GM12878 (cell line): ENCODE data around the gene TRABD2A. TPM values are rescaled to one million over a fixed set of nuclear protein-coding genes. Genes with fewer than 3 reads are reported as not detected.

Experiments used
- ATAC-seq: fragments of 200-7000 bp; cut with Tn5 transposase; 3 replicates; pipeline ENCODE4 v1.9.1; 2020; ENCODE audit warnings: mild to moderate bottlenecking, moderate library complexity
- BruUV-seq: library from RNA; stranded (reverse); fragments of 400-500 nt; replicated peaks from 2 replicates; lab custom pipeline; 2021; lab: Mats Ljungman, UMichigan
- CTCF ChIA-PET: fragments of 300-600 bp; sonication (Branson Sonifier 250); formaldehyde crosslinking; extraction: SDS; loops from one replicate; lab custom pipeline; 2021; ENCODE audit warnings: inconsistent platforms; lab: Yijun Ruan, JAX
- POLR2A ChIA-PET: fragments of 350-600 bp; formaldehyde crosslinking; extraction: SDS; loops from one replicate; lab custom pipeline; 2021; ENCODE audit warnings: inconsistent platforms; lab: Charles Lee
- RAD21 ChIA-PET: fragments of 300-600 bp; sonication (Branson Sonifier 250); formaldehyde crosslinking; loops from one replicate; lab custom pipeline; 2023; ENCODE audit warnings: antibody characterized with exemption; ENCODE audit not compliant: unreplicated experiment; lab: Charles Lee
- SMC1A ChIA-PET: fragments of 300-600 bp; sonication (Branson Sonifier 250); formaldehyde crosslinking; loops from one replicate; lab custom pipeline; 2023; ENCODE audit not compliant: unreplicated experiment, uncharacterized antibody; lab: Charles Lee
- DNase-seq: peaks from one replicate; pipeline ENCODE4 v3.0.0-alpha.2; 2011; ENCODE audit warnings: low read depth, low spot score
- FAIRE-seq: peaks from 3 replicates; lab custom pipeline; 2011; peaks lifted over from hg19 to GRCh38; lab: Jason Lieb, UNC
- H2AFZ ChIP-seq: 2 replicates; pipeline ENCODE4 v1.6.0; 2011; ENCODE audit warnings: low read depth, low read length, control low read depth; ENCODE audit not compliant: control insufficient read depth
- H3K27ac ChIP-seq: 2 replicates; pipeline ENCODE4 v1.5.1; 2011; ENCODE audit warnings: control low read depth; ENCODE audit not compliant: control insufficient read depth, insufficient read depth
- H3K27me3 ChIP-seq, 2 experiments: replicated peaks in 1 of 2; 2 replicates each; pipeline versions ENCODE4 v1.6.0 to v1.6.1; 2011; ENCODE audit warnings: low read length in 1 of 2; ENCODE audit not compliant: control insufficient read depth in 2 of 2, insufficient read depth in 2 of 2
- H3K36me3 ChIP-seq, 2 experiments: 2 replicates each; pipeline ENCODE4 v1.5.1; 2011; ENCODE audit warnings: low read length in 1 of 2; ENCODE audit not compliant: control insufficient read depth in 2 of 2, insufficient read depth in 2 of 2
- H3K4me1 ChIP-seq: 2 replicates; pipeline ENCODE4 v1.6.1; 2011; ENCODE audit warnings: mild to moderate bottlenecking, low read length, moderate library complexity, mixed read lengths; ENCODE audit not compliant: control insufficient read depth, insufficient read depth
- H3K4me2 ChIP-seq: 2 replicates; pipeline ENCODE4 v1.6.0; 2011; ENCODE audit warnings: control low read depth; ENCODE audit not compliant: control insufficient read depth, insufficient read depth
- H3K4me3 ChIP-seq: fragments of 200-600 bp; sonication (generic); 2 replicates; pipeline ENCODE4 v1.5.1; 2016
- H3K79me2 ChIP-seq: 2 replicates; pipeline ENCODE4 v1.6.0; 2011; ENCODE audit warnings: low read length; ENCODE audit not compliant: control insufficient read depth, insufficient read depth
- H3K9ac ChIP-seq: 2 replicates; pipeline ENCODE4 v1.8.0; 2011; ENCODE audit warnings: low read length, control low read depth, mixed read lengths; ENCODE audit not compliant: control insufficient read depth, insufficient read depth
- H3K9me3 ChIP-seq: replicated peaks from 3 replicates; pipeline ENCODE4 v1.5.1; 2011; ENCODE audit warnings: mild to moderate bottlenecking, low read length; ENCODE audit not compliant: control insufficient read depth, insufficient read depth
- H4K20me1 ChIP-seq: 2 replicates; pipeline ENCODE4 v1.6.0; 2011; ENCODE audit not compliant: control insufficient read depth, insufficient read depth
- ATF2 ChIP-seq: IDR thresholded peaks from 2 replicates; pipeline ENCODE4 v1.6.1; 2012; ENCODE audit warnings: low read length, inconsistent platforms
- ATF7 ChIP-seq: fragments of 450-650 bp; IDR thresholded peaks from 2 replicates; pipeline ENCODE4 v1.6.1; 2016; ENCODE audit warnings: low read depth, mild to moderate bottlenecking
- IKZF2 ChIP-seq, 2 experiments: fragments of 450-650 bp; IDR thresholded peaks; 2 replicates each; pipeline ENCODE4 v1.6.1; 2017; ENCODE audit warnings: mild to moderate bottlenecking in 2 of 2, moderate library complexity in 2 of 2
- JUNB ChIP-seq: IDR thresholded peaks from 2 replicates; pipeline ENCODE4 v1.6.1; 2016; ENCODE audit warnings: antibody characterized with exemption, mild to moderate bottlenecking
- MEF2B ChIP-seq: fragments of 450-650 bp; IDR thresholded peaks from 2 replicates; pipeline ENCODE4 v1.6.1; 2018; ENCODE audit warnings: mild to moderate bottlenecking, moderate library complexity; ENCODE audit not compliant: partially characterized antibody, poor library complexity, severe bottlenecking
- MYB ChIP-seq: fragments of 150-350 bp; IDR thresholded peaks from 2 replicates; pipeline ENCODE4 v1.6.1; 2014; ENCODE audit warnings: mild to moderate bottlenecking, low read depth, low read length, borderline replicate concordance
- NBN ChIP-seq: fragments of 450-650 bp; IDR thresholded peaks from 2 replicates; pipeline ENCODE4 v1.6.1; 2016
- NFYA ChIP-seq: IDR thresholded peaks from 2 replicates; pipeline ENCODE4 v1.6.1; 2011; ENCODE audit warnings: low read depth, mild to moderate bottlenecking, low read length, improper control_type of control experiment, borderline replicate concordance
- TCF12 ChIP-seq: IDR thresholded peaks from 2 replicates; pipeline ENCODE4 v1.6.1; 2011; ENCODE audit warnings: low read depth, mild to moderate bottlenecking, low read length
- ZBED1 ChIP-seq: IDR thresholded peaks from 2 replicates; pipeline ENCODE4 v1.6.1; 2016; ENCODE audit warnings: borderline replicate concordance
- ZNF384 ChIP-seq: IDR thresholded peaks from 2 replicates; pipeline ENCODE4 v1.6.1; 2012; ENCODE audit warnings: low read depth, mild to moderate bottlenecking, low read length, improper control_type of control experiment, borderline replicate concordance
- WGBS: methylation state at CpG from one replicate; pipeline ENCODE4 v1.1.6; 2016; ENCODE audit warnings: low lambda C conversion rate; ENCODE audit not compliant: insufficient replicate concordance, insufficient coverage; ENCODE audit errors: missing lambda C conversion rate; 5-methylcytosine and 5-hydroxymethylcytosine counted together
- in situ Hi-C: fragments of 300-500 bp; cut with MboI; formaldehyde crosslinking; loops from 9 replicates; pipeline ENCODE4 v1.14.3; 2018; ENCODE audit warnings: mixed read lengths
- intact Hi-C: fragments of 100-400 bp; cut with micrococcal nuclease; formaldehyde crosslinking; loops from one replicate; pipeline ENCODE4 v1.14.2; 2022; ENCODE audit not compliant: unreplicated experiment
- polyA plus RNA-seq, 11 experiments: library from polyadenylated mRNA; depleted of rRNA in 4 of 11; unstranded in 6 of 11; stranded (reverse) in 5 of 11; fragments of >200 nt; fragmentation: Nextera tagmentation in 4 of 11; fragmentation: Illumina TruSeq in 1 of 11; extraction: Ambion mirVana in 4 of 11; extraction: Trizol in 1 of 11; gene quantifications; 1 replicate in 1 of 11; 2 replicates in 10 of 11; pipeline versions ENCODE4 v1.2.1 to v1.2.3, GENCODE V29; 2011 to 2016; ENCODE audit warnings: inconsistent platforms in 2 of 11, missing spikeins in 2 of 11, low read depth in 1 of 11
- total RNA-seq, 4 experiments: library from RNA; depleted of rRNA in 3 of 4; stranded (reverse); fragments of >200 nt in 3 of 4; fragmentation: Illumina TruSeq in 1 of 4; extraction: Trizol in 1 of 4; gene quantifications; 2 replicates each; pipeline versions ENCODE4 v1.2.1 to v1.2.3, GENCODE V29; 2013 to 2021
- TF ChIP-seq, protein P1 (sequence below): fragments of 450-650 bp; IDR thresholded peaks from 2 replicates; pipeline ENCODE4 v1.6.1; 2017; ENCODE audit warnings: mild to moderate bottlenecking, moderate library complexity
- TF ChIP-seq, protein P2 (sequence below): fragments of 450-650 bp; IDR thresholded peaks from 2 replicates; pipeline ENCODE4 v1.6.1; 2017; ENCODE audit warnings: low read depth, mild to moderate bottlenecking, moderate library complexity
- TF ChIP-seq, protein P3 (sequence below): fragments of 450-650 bp; IDR thresholded peaks from 2 replicates; pipeline ENCODE4 v1.6.1; 2016; ENCODE audit warnings: mild to moderate bottlenecking

The TRABD2A gene
- total and polyA plus RNA-seq, 10 of the 15 experiments (the other 5 are each of a cell fraction or from before 2014, with no cell fraction given), result 1.4 to 7.6 (median 4.1) TPM

DNA sequence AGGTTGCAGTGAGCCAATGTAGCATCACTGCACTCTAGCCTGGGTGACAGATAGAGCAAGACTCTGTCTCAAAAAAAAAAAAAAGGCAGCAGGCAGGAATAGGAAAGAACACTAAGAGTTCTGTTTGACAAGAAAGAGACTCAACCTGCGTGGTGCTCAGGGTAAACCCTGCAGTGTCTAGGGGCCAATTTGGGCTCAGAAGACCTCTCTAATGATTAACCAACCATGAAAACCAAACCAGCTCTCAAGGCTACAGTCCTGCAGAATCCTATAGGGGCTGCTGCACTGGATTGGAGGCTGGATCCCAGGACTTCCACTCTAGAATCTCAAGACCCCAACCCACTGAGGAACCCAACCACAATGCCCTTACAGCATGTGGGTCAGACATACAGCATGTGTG, 2.4 kb downstream of the TRABD2A start:
- DNase-seq (no peak), ATAC-seq (peak; percentile 24), FAIRE-seq (no peak)
- no peaks in the 10 kb centered on the region for H3K9me3 ChIP-seq
- ChIA-PET RAD21 (interaction anchor here (1.2 to 7.6 kb wide), 5 partner anchors 10 to 137 kb away, joined by 3 to 74 read pairs (median 8); no protein-coding TSS in a partner anchor), CTCF (interaction anchor here (11.1 kb wide), 1 partner anchor 46 kb away, joined by 133 read pairs; no protein-coding TSS in a partner anchor), SMC1A (interaction anchor here (0.9 to 5.4 kb wide), 4 partner anchors 15 to 48 kb away, joined by 3 to 83 read pairs (median 5); no protein-coding TSS in a partner anchor), POLR2A (interaction anchor here (0.6 kb wide), 2 partner anchors 45 to 68 kb away, joined by 3 to 5 read pairs; no protein-coding TSS in a partner anchor)
- no peak overlapping the region for H3K4me3 ChIP-seq
- intact Hi-C loops, result loop anchor here (5.0 kb wide), 1 partner anchor 61 kb away; no protein-coding TSS in a partner anchor
- no peaks in the 10 kb centered on the region for H4K20me1 ChIP-seq
- peaks cover 16% of the 10 kb centered on the region for H3K4me1 ChIP-seq
- no peak overlapping the region for H2AFZ ChIP-seq
- H3K27ac ChIP-seq, result no peak overlapping the region
- H3K79me2 ChIP-seq, result no peaks in the 10 kb centered on the region
- TF ChIP-seq, protein P1, sequence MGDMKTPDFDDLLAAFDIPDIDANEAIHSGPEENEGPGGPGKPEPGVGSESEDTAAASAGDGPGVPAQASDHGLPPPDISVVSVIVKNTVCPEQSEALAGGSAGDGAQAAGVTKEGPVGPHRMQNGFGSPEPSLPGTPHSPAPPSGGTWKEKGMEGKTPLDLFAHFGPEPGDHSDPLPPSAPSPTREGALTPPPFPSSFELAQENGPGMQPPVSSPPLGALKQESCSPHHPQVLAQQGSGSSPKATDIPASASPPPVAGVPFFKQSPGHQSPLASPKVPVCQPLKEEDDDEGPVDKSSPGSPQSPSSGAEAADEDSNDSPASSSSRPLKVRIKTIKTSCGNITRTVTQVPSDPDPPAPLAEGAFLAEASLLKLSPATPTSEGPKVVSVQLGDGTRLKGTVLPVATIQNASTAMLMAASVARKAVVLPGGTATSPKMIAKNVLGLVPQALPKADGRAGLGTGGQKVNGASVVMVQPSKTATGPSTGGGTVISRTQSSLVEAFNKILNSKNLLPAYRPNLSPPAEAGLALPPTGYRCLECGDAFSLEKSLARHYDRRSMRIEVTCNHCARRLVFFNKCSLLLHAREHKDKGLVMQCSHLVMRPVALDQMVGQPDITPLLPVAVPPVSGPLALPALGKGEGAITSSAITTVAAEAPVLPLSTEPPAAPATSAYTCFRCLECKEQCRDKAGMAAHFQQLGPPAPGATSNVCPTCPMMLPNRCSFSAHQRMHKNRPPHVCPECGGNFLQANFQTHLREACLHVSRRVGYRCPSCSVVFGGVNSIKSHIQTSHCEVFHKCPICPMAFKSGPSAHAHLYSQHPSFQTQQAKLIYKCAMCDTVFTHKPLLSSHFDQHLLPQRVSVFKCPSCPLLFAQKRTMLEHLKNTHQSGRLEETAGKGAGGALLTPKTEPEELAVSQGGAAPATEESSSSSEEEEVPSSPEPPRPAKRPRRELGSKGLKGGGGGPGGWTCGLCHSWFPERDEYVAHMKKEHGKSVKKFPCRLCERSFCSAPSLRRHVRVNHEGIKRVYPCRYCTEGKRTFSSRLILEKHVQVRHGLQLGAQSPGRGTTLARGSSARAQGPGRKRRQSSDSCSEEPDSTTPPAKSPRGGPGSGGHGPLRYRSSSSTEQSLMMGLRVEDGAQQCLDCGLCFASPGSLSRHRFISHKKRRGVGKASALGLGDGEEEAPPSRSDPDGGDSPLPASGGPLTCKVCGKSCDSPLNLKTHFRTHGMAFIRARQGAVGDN, result no peak
- TF ChIP-seq JUNB (no peak), NBN (0 out of 2 replicates have a peak, but pooled peaks have one; percentile 24), MEF2B (peak; percentile 51), TCF12 (no peak), ATF7 (no peak), ZNF384 (peak; percentile 42; the same call in 1 of the 2 replicates), ZBED1 (no peak), NFYA (no peak), ATF2 (no peak), MYB (no peak), IKZF2 (IDR thresholded peaks at IDR 0.05) (no peak)
- TF ChIP-seq, protein P2, sequence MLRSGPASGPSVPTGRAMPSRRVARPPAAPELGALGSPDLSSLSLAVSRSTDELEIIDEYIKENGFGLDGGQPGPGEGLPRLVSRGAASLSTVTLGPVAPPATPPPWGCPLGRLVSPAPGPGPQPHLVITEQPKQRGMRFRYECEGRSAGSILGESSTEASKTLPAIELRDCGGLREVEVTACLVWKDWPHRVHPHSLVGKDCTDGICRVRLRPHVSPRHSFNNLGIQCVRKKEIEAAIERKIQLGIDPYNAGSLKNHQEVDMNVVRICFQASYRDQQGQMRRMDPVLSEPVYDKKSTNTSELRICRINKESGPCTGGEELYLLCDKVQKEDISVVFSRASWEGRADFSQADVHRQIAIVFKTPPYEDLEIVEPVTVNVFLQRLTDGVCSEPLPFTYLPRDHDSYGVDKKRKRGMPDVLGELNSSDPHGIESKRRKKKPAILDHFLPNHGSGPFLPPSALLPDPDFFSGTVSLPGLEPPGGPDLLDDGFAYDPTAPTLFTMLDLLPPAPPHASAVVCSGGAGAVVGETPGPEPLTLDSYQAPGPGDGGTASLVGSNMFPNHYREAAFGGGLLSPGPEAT, result no peak
- TF ChIP-seq, protein P3, sequence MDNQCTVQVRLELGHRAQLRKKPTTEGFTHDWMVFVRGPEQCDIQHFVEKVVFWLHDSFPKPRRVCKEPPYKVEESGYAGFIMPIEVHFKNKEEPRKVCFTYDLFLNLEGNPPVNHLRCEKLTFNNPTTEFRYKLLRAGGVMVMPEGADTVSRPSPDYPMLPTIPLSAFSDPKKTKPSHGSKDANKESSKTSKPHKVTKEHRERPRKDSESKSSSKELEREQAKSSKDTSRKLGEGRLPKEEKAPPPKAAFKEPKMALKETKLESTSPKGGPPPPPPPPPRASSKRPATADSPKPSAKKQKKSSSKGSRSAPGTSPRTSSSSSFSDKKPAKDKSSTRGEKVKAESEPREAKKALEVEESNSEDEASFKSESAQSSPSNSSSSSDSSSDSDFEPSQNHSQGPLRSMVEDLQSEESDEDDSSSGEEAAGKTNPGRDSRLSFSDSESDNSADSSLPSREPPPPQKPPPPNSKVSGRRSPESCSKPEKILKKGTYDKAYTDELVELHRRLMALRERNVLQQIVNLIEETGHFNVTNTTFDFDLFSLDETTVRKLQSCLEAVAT, result no peak
- in situ Hi-C loops, result no loop called here
- H3K27me3 ChIP-seq, result peaks cover 0 to 9% of the 10 kb centered on the region in 2 experiments; a peak in 3 of 4 replicates
- H3K4me2 ChIP-seq, result no peak overlapping the region
- BruUV-seq, result no TSS peak
- WGBS, result 8% methylated on average over 1 of the region's 1 CpG
- H3K9ac ChIP-seq, result no peak overlapping the region
- H3K36me3 ChIP-seq, result no peaks in the 10 kb centered on the region
